Smooth muscle cell (in vitro differentiated cells): ENCODE data around the gene IGFALS. TPM values are rescaled to one million over a fixed set of nuclear protein-coding genes. Genes with fewer than 3 reads are reported as not detected.

Experiments
- DNase-seq: peaks from one replicate; lab custom pipeline; 2025; ENCODE audit not compliant: unreplicated experiment; lab: John Stamatoyannopoulos, UW
- H2AFZ ChIP-seq: fragments of 200-600 bp; sonication (generic); 2 replicates; pipeline ENCODE4 v1.6.0; 2016; ENCODE audit warnings: antibody characterized with exemption, low read depth, mild to moderate bottlenecking
- H3F3A ChIP-seq: fragments of 200-600 bp; sonication (generic); 2 replicates; pipeline ENCODE4 v1.6.0; 2017; ENCODE audit warnings: antibody characterized with exemption, low read depth
- H3K27ac ChIP-seq: fragments of 200-600 bp; sonication (generic); 2 replicates; pipeline ENCODE4 v1.5.1; 2016; ENCODE audit warnings: low read depth, mild to moderate bottlenecking
- H3K27me3 ChIP-seq: fragments of 200-600 bp; sonication (generic); 2 replicates; pipeline ENCODE4 v1.6.1; 2016; ENCODE audit warnings: low read depth, mild to moderate bottlenecking
- H3K36me3 ChIP-seq: fragments of 200-600 bp; sonication (generic); 2 replicates; pipeline ENCODE4 v1.5.1; 2016; ENCODE audit warnings: low read depth
- H3K4me1 ChIP-seq: fragments of 200-600 bp; sonication (generic); 2 replicates; pipeline ENCODE4 v1.5.1; 2016; ENCODE audit warnings: low read depth
- H3K4me2 ChIP-seq: fragments of 200-600 bp; sonication (generic); 2 replicates; pipeline ENCODE4 v1.6.0; 2016; ENCODE audit warnings: mild to moderate bottlenecking
- H3K4me3 ChIP-seq: fragments of 200-600 bp; sonication (generic); 2 replicates; pipeline ENCODE4 v1.5.1; 2016; ENCODE audit warnings: mild to moderate bottlenecking
- H3K79me2 ChIP-seq: fragments of 200-600 bp; sonication (generic); 2 replicates; pipeline ENCODE4 v1.6.0; 2016; ENCODE audit warnings: low read depth, mild to moderate bottlenecking
- H3K9ac ChIP-seq: fragments of 200-600 bp; sonication (generic); 2 replicates; pipeline ENCODE4 v1.6.0; 2016; ENCODE audit warnings: low read depth
- H3K9me3 ChIP-seq: fragments of 200-600 bp; sonication (generic); replicated peaks from 2 replicates; pipeline ENCODE4 v1.5.1; 2016; ENCODE audit warnings: low read depth
- H4K20me1 ChIP-seq: fragments of 200-600 bp; sonication (generic); 2 replicates; pipeline ENCODE4 v1.6.0; 2016; ENCODE audit warnings: low read depth
- WGBS: methylation state at CpG from one replicate; pipeline ENCODE4 v1.1.7; 2016; ENCODE audit warnings: low lambda C conversion rate; 5-methylcytosine and 5-hydroxymethylcytosine counted together
- polyA plus RNA-seq: library from polyadenylated mRNA; unstranded; fragments of >200 nt; fragmentation: Nextera tagmentation; extraction: Ambion mirVana; gene quantifications from 2 replicates; pipeline ENCODE4 v1.2.1, GENCODE V29; 2016
- total RNA-seq: library from RNA; depleted of rRNA; stranded (reverse); fragments of >200 nt; gene quantifications from 2 replicates; pipeline ENCODE4 v1.2.3, GENCODE V29; 2014
- TF ChIP-seq, protein P1 (sequence below): fragments of 200-600 bp; sonication (generic); IDR thresholded peaks from 2 replicates; pipeline ENCODE4 v1.5.1; 2017; ENCODE audit warnings: borderline replicate concordance, mild to moderate bottlenecking, antibody characterized with exemption; ENCODE audit not compliant: insufficient read depth, poor library complexity, severe bottlenecking

Gene IGFALS
- total and polyA plus RNA-seq, 2 experiments from 2014 or later = not detected

DNA sequence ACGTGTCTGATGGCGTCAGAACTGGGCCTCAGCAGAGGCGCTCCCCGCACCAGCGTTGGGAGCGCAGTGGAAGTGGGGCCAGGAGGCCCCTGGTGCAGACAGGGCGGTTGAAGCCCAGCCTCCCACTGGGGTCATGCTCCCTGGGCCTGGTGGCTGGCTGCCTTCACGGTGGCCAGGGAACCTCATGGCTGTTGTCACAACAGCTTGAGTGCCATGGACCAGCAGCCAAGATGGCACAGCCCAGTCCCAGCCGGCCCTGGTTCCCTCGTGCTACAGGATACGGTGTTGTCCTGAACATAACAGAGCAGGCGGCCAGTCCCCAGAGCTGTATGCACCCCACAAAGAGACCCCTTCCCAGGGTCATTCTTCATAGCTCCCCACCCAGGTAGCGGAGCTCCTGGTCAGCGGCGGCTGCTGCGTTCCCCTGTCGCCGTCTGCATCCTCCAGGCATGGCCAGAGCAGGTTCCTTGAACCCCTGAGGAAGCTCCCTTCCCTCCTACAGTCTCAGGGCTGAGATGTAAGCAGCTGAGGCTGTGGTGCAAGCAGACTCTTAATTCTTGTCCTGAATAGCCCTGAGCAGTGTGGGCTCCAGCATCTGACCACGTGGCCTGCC, 51.8 kb downstream of the IGFALS start:
- Histone ChIP-seq H3K4me3 (no peak overlapping the region), H2AFZ (no peak overlapping the region), H3K79me2 (no peaks in the 10 kb centered on the region), H3K27me3 (no peaks in the 10 kb centered on the region), H3K9ac (no peak overlapping the region), H3K4me2 (no peak overlapping the region), H3K27ac (no peak overlapping the region), H3F3A (peaks cover 6% of the 10 kb centered on the region), H3K36me3 (no peaks in the 10 kb centered on the region), H3K9me3 (no peaks in the 10 kb centered on the region), H4K20me1 (no peaks in the 10 kb centered on the region), H3K4me1 (no peaks in the 10 kb centered on the region)
- WGBS = 97% methylated on average over 19 of the region's 19 CpGs
- DNase-seq = no peak
- TF ChIP-seq, protein P1, sequence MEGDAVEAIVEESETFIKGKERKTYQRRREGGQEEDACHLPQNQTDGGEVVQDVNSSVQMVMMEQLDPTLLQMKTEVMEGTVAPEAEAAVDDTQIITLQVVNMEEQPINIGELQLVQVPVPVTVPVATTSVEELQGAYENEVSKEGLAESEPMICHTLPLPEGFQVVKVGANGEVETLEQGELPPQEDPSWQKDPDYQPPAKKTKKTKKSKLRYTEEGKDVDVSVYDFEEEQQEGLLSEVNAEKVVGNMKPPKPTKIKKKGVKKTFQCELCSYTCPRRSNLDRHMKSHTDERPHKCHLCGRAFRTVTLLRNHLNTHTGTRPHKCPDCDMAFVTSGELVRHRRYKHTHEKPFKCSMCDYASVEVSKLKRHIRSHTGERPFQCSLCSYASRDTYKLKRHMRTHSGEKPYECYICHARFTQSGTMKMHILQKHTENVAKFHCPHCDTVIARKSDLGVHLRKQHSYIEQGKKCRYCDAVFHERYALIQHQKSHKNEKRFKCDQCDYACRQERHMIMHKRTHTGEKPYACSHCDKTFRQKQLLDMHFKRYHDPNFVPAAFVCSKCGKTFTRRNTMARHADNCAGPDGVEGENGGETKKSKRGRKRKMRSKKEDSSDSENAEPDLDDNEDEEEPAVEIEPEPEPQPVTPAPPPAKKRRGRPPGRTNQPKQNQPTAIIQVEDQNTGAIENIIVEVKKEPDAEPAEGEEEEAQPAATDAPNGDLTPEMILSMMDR = no peak

DNA sequence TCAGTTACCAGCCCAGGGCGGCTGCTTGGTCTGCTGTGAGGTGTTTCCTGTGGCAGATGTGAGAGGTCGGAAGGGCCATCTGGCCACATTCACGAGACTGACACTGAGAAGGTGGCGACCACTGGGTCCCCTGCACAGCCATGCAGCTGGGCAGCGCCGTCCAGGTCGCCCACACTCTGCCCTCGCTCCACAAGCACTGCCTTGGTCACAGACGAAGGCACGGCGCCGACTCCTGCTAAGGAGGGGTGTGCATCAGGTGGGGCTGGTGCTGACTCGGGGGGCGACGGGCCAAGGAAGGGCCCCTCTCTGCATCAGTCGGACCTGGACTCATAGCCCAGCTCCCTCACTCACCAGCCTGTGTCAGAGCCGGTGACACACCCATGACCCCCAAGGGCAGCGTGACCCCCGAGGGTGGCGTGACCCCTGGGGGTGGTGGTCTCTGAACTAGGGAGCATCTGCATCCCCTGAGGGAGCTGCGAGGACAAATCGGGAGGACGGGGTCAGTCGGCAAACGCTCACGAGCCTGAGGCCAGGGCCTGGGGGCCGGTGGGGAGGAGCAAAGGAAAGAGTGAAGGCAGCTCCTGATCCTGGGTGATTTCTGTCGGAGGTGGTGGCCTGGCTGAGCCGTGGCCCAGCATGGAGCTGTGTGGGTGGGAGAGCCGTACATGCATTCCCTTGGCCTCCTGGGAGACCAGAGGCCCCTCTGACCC, 52.6 kb downstream of the IGFALS start:
- Histone ChIP-seq H3K4me1 (no peaks in the 10 kb centered on the region), H3K36me3 (no peaks in the 10 kb centered on the region), H3K27ac (no peak overlapping the region), H3K27me3 (no peaks in the 10 kb centered on the region), H2AFZ (no peak overlapping the region), H3K9ac (no peak overlapping the region), H4K20me1 (no peaks in the 10 kb centered on the region), H3K9me3 (no peaks in the 10 kb centered on the region), H3K4me3 (no peak overlapping the region), H3K79me2 (no peaks in the 10 kb centered on the region), H3K4me2 (no peak overlapping the region), H3F3A (peaks cover 6% of the 10 kb centered on the region)
- TF ChIP-seq, protein P1 = no peak
- 99% methylated on average over 29 of the region's 30 CpGs for WGBS
- DNase-seq = no peak

Other genes starting within 250 kb of the IGFALS start
- 24.8 and 30.0 TPM in 2 replicates for gene IFT140, start 181.6 kb downstream of the IGFALS start, total RNA-seq
- 17.2 and 24.1 TPM in 2 replicates for gene IFT140, start 181.6 kb downstream of the IGFALS start, polyA plus RNA-seq
- gene CRAMP1, start 181.3 kb downstream of the IGFALS start, total RNA-seq = 7.3 and 16.5 TPM in 2 replicates
- gene CRAMP1, start 181.3 kb downstream of the IGFALS start, polyA plus RNA-seq = 6.3 and 7.9 TPM in 2 replicates
- gene JPT2, start 115.4 kb downstream of the IGFALS start, total RNA-seq = 28.6 and 33.4 TPM in 2 replicates
- 7.2 and 11.2 TPM in 2 replicates for gene JPT2, start 115.4 kb downstream of the IGFALS start, polyA plus RNA-seq
- gene MAPK8IP3, start 87.5 kb downstream of the IGFALS start, total RNA-seq = 36.2 and 43.6 TPM in 2 replicates
- gene MAPK8IP3, start 87.5 kb downstream of the IGFALS start, polyA plus RNA-seq = 47.8 and 69.2 TPM in 2 replicates
- gene NME3, start 22.2 kb downstream of the IGFALS start, total RNA-seq = 38.0 and 56.7 TPM in 2 replicates
- gene NME3, start 22.2 kb downstream of the IGFALS start, polyA plus RNA-seq = 85.4 and 94.3 TPM in 2 replicates
- 3.6 and 4.4 TPM in 2 replicates for gene EME2, start 20.9 kb downstream of the IGFALS start, total RNA-seq
- 3.8 and 7.6 TPM in 2 replicates for gene EME2, start 20.9 kb downstream of the IGFALS start, polyA plus RNA-seq
- gene MRPS34, start 20.6 kb downstream of the IGFALS start, total RNA-seq = 56.7 and 62.9 TPM in 2 replicates
- gene MRPS34, start 20.6 kb downstream of the IGFALS start, polyA plus RNA-seq = 111 and 122 TPM in 2 replicates
- 23.0 and 25.1 TPM in 2 replicates for gene SPSB3, start 11.1 kb downstream of the IGFALS start, total RNA-seq
- 49.8 and 60.3 TPM in 2 replicates for gene SPSB3, start 11.1 kb downstream of the IGFALS start, polyA plus RNA-seq
- 32.9 and 48.0 TPM in 2 replicates for gene NUBP2, start 10.7 kb downstream of the IGFALS start, total RNA-seq
- gene NUBP2, start 10.7 kb downstream of the IGFALS start, polyA plus RNA-seq = 80.8 and 86.7 TPM in 2 replicates
- gene HAGH, start 33.1 kb upstream of the IGFALS start, total RNA-seq = 20.7 and 20.9 TPM in 2 replicates
- 42.6 and 43.0 TPM in 2 replicates for gene HAGH, start 33.1 kb upstream of the IGFALS start, polyA plus RNA-seq
- gene FAHD1, start 33.5 kb upstream of the IGFALS start, total RNA-seq = 25.0 and 32.4 TPM in 2 replicates
- 32.4 and 32.8 TPM in 2 replicates for gene FAHD1, start 33.5 kb upstream of the IGFALS start, polyA plus RNA-seq
- 0.18 and 0.22 TPM in 2 replicates for gene MEIOB, start 78.5 kb upstream of the IGFALS start, total RNA-seq
- 1.7 TPM in 1 of 2 replicates, not detected in the other for gene MEIOB, start 78.5 kb upstream of the IGFALS start, polyA plus RNA-seq
- not detected in 2 replicates for gene HS3ST6, start 124.7 kb upstream of the IGFALS start, total RNA-seq
- not detected in 2 replicates for gene HS3ST6, start 124.7 kb upstream of the IGFALS start, polyA plus RNA-seq
- gene MSRB1, start 149.5 kb upstream of the IGFALS start, total RNA-seq = 9.4 and 9.9 TPM in 2 replicates
- 21.8 TPM in 2 replicates for gene MSRB1, start 149.5 kb upstream of the IGFALS start, polyA plus RNA-seq
- not detected in 2 replicates for gene RPL3L, start 161.0 kb upstream of the IGFALS start, total RNA-seq
- gene RPL3L, start 161.0 kb upstream of the IGFALS start, polyA plus RNA-seq = 0.21 TPM in 1 of 2 replicates, not detected in the other
- 125 and 176 TPM in 2 replicates for gene NDUFB10, start 165.8 kb upstream of the IGFALS start, total RNA-seq
- gene NDUFB10, start 165.8 kb upstream of the IGFALS start, polyA plus RNA-seq = 278 and 295 TPM in 2 replicates
- gene RPS2, start 171.1 kb upstream of the IGFALS start, total RNA-seq = 2,263 and 2,576 TPM in 2 replicates
- gene RPS2, start 171.1 kb upstream of the IGFALS start, polyA plus RNA-seq = 2,041 and 2,061 TPM in 2 replicates
- gene RNF151, start 173.2 kb upstream of the IGFALS start, total RNA-seq = not detected in 2 replicates
- gene RNF151, start 173.2 kb upstream of the IGFALS start, polyA plus RNA-seq = not detected in 2 replicates
- gene TBL3, start 178.3 kb upstream of the IGFALS start, total RNA-seq = 25.8 and 28.5 TPM in 2 replicates
- gene TBL3, start 178.3 kb upstream of the IGFALS start, polyA plus RNA-seq = 62.0 and 81.7 TPM in 2 replicates
- gene NOXO1, start 187.8 kb upstream of the IGFALS start, total RNA-seq = 0.13 TPM in 1 of 2 replicates, not detected in the other
- gene NOXO1, start 187.8 kb upstream of the IGFALS start, polyA plus RNA-seq = 0.35 and 1.7 TPM in 2 replicates
- gene GFER, start 190.5 kb upstream of the IGFALS start, total RNA-seq = 12.1 and 15.1 TPM in 2 replicates
- gene GFER, start 190.5 kb upstream of the IGFALS start, polyA plus RNA-seq = 33.5 and 41.2 TPM in 2 replicates
- gene SYNGR3, start 196.3 kb upstream of the IGFALS start, total RNA-seq = 3.0 and 4.4 TPM in 2 replicates
- gene SYNGR3, start 196.3 kb upstream of the IGFALS start, polyA plus RNA-seq = 8.7 and 16.8 TPM in 2 replicates
- 23.2 and 27.2 TPM in 2 replicates for gene ZNF598, start 216.1 kb upstream of the IGFALS start, total RNA-seq
- gene ZNF598, start 216.1 kb upstream of the IGFALS start, polyA plus RNA-seq = 27.9 and 32.7 TPM in 2 replicates
- 13.1 and 30.9 TPM in 2 replicates for gene NPW, start 226.1 kb upstream of the IGFALS start, total RNA-seq
- 185 and 193 TPM in 2 replicates for gene NPW, start 226.1 kb upstream of the IGFALS start, polyA plus RNA-seq
- gene NHERF2, start 233.2 kb upstream of the IGFALS start, total RNA-seq = 14.4 and 21.8 TPM in 2 replicates
- gene NHERF2, start 233.2 kb upstream of the IGFALS start, polyA plus RNA-seq = 40.2 and 56.8 TPM in 2 replicates